Adrenal gland (tissue), 12 donors: ENCODE results near the gene UCP1. TPM values are rescaled to one million over a fixed set of nuclear protein-coding genes. Genes with fewer than 3 reads are reported as not detected.

Source experiments
- DNase-seq, 7 donors: peaks; one replicate each; pipeline ENCODE4 v3.0.0-alpha.2; 2019 to 2020
- H3K27ac ChIP-seq, 5 donors: fragments of 200-600 bp; sonication (generic) in 4 of 5; 1 replicate in 3 of 5; 2 replicates in 2 of 5; pipeline versions ENCODE4 v1.5.1 to v1.8.0; 2016 to 2020; ENCODE audit warnings: mild to moderate bottlenecking in 1 of 5
- H3K27me3 ChIP-seq: fragments of 200-600 bp; 2 replicates; pipeline ENCODE4 v1.8.0; 2021
- H3K36me3 ChIP-seq, 2 donors: fragments of 200-600 bp; replicated peaks in 1 of 2; 1 replicate in 1 of 2; 2 replicates in 1 of 2; pipeline versions ENCODE4 v1.5.1 to v1.8.0; 2018 to 2022
- H3K4me1 ChIP-seq, 2 donors: fragments of 200-600 bp; replicated peaks in 1 of 2; 1 replicate in 1 of 2; 2 replicates in 1 of 2; pipeline versions ENCODE4 v1.5.1 to v1.8.0; 2018 to 2021
- H3K4me3 ChIP-seq, 4 donors: fragments of 200-600 bp; sonication (generic) in 3 of 4; one replicate each; pipeline ENCODE4 v1.5.1; 2016 to 2018
- H3K9me3 ChIP-seq, 3 donors: fragments of 200-600 bp; sonication (generic) in 1 of 3; replicated peaks in 1 of 3; 1 replicate in 2 of 3; 2 replicates in 1 of 3; pipeline versions ENCODE4 v1.5.1 to v1.8.0; 2016 to 2021
- CTCF ChIP-seq, 6 experiments: fragments of 450-650 bp in 4 of 6; fragments of 200-600 bp in 2 of 6; sonication (generic) in 1 of 6; IDR thresholded peaks; 1 replicate in 5 of 6; 2 replicates in 1 of 6; pipeline versions ENCODE4 v1.5.1 to v1.8.0; 2016 to 2021; ENCODE audit warnings: antibody characterized with exemption in 6 of 6, mild to moderate bottlenecking in 2 of 6, moderate library complexity in 1 of 6
- POLR2A ChIP-seq, 2 donors: fragments of 450-650 bp; IDR thresholded peaks; one replicate each; pipeline ENCODE4 v1.6.1; 2017; ENCODE audit warnings: antibody characterized with exemption in 2 of 2, mild to moderate bottlenecking in 2 of 2, moderate library complexity in 1 of 2
- WGBS, 4 donors: extraction: QIAGEN DNeasy Blood & Tissue Kit in 2 of 4; methylation state at CpG; one replicate each; pipeline versions ENCODE4 v1.1.5 to v1.1.7; 2013 to 2017; 5-methylcytosine and 5-hydroxymethylcytosine counted together
- intact Hi-C, 2 donors: fragments of 100-400 bp; cut with DNase I; formaldehyde crosslinking; loops; one replicate each; pipeline versions ENCODE4 v1.14.1 to v1.15.0; 2022 to 2023
- polyA plus RNA-seq, 3 donors: library from polyadenylated mRNA; stranded (reverse); fragments of 200-250 nt in 2 of 3; fragments of 350-450 nt in 1 of 3; fragmentation: Illumina TruSeq in 1 of 3; extraction: RNeasy Lipid Tissue Mini Kit (QIAGEN cat#74804) in 1 of 3; gene quantifications; one replicate each; pipeline ENCODE4 v1.2.3, GENCODE V29; 2013 to 2014
- total RNA-seq, 9 donors: library from RNA; depleted of rRNA in 4 of 9; stranded (reverse); fragments of >200 nt in 4 of 9; fragments of 120-200 nt in 1 of 9; fragmentation: NEBNext Ultra II Directional in 1 of 9; extraction: Animal tissue kit (Norgen Biotek cat#: 25700) in 1 of 9; gene quantifications; one replicate each; pipeline versions ENCODE4 v1.1.0 to v1.2.4, GENCODE V29; 2013 to 2023
- donor health status: healthy with polysubstance abuse.
- donor health status: Bipolar disorder and iron deficiency.
- donor health status: DM: yes; HTN: yes; CAD: no.
- donor health status: DM: no; HTN: no; CAD: no.
- donor health status: DM: no; HTN: no; CAD: no.
- donor health status: DM: yes; HTN: yes; CAD: no.

Gene UCP1
- total and polyA plus RNA-seq, 12 donors = 0.16 to 1.3 TPM; not detected in 10

GRCh38 chr4:140584439-140584838 lies 15.7 kb upstream of the UCP1 start:
- no peak for DNase-seq
- TF ChIP-seq POLR2A (IDR thresholded peaks at IDR 0.05) (no peak), CTCF (IDR thresholded peaks at IDR 0.05) (no peak)
- Histone ChIP-seq H3K27me3 (peaks cover 13% of the 10 kb centered on the region), H3K27ac (no peak overlapping the region), H3K9me3 (no peaks in the 10 kb centered on the region), H3K4me1 (no peaks in the 10 kb centered on the region), H3K4me3 (no peak overlapping the region), H3K36me3 (no peaks in the 10 kb centered on the region)
- intact Hi-C loops = no loop called here
- WGBS, 4 donors = 40 to 64% (median 58%) methylated on average over 1 of the region's 1 CpG

GRCh38 chr4:140581078-140581477 lies 12.3 kb upstream of the UCP1 start:
- intact Hi-C loops = no loop called here
- WGBS, 4 donors = 36 to 55% (median 42%) methylated on average over 3 of the region's 3 CpGs
- Histone ChIP-seq H3K27me3 (peaks cover 13% of the 10 kb centered on the region), H3K36me3 (no peaks in the 10 kb centered on the region), H3K9me3 (no peaks in the 10 kb centered on the region), H3K27ac (no peak overlapping the region), H3K4me3 (no peak overlapping the region), H3K4me1 (no peaks in the 10 kb centered on the region)
- TF ChIP-seq CTCF (IDR thresholded peaks at IDR 0.05) = no peak
- TF ChIP-seq POLR2A (IDR thresholded peaks at IDR 0.05) = no peak
- no peak for DNase-seq

- Histone ChIP-seq H3K36me3 (no peaks in the 10 kb centered on the region), H3K27ac (no peak overlapping the region), H3K9me3 (no peaks in the 10 kb centered on the region), H3K4me3 (no peak overlapping the region), H3K27me3 (peaks cover 13% of the 10 kb centered on the region), H3K4me1 (no peaks in the 10 kb centered on the region)
- intact Hi-C loops = no loop called here
- 13 to 17% (median 16%) methylated on average over 27 of the region's 27 CpGs for WGBS, 4 donors
- no peak for TF ChIP-seq POLR2A (IDR thresholded peaks at IDR 0.05)
- TF ChIP-seq CTCF (IDR thresholded peaks at IDR 0.05) = no peak
- no peak for DNase-seq
These were observed 10.5 kb upstream of the UCP1 start for GRCh38 chr4:140579278-140579677.

- no peak for DNase-seq
- H3K4me1 ChIP-seq = no peaks in the 10 kb centered on the region
- TF ChIP-seq CTCF (IDR thresholded peaks at IDR 0.05) (no peak), POLR2A (IDR thresholded peaks at IDR 0.05) (no peak)
- 67 to 82% (median 73%) methylated on average over 4 of the region's 4 CpGs for WGBS, 4 donors
- H3K9me3 ChIP-seq = no peaks in the 10 kb centered on the region
- no peaks in the 10 kb centered on the region for H3K36me3 ChIP-seq
- no peak overlapping the region for H3K27ac ChIP-seq
- peaks cover 16% of the 10 kb centered on the region for H3K27me3 ChIP-seq
- intact Hi-C loops = no loop called here
- H3K4me3 ChIP-seq = no peak overlapping the region
These were observed 6.7 kb upstream of the UCP1 start for GRCh38 chr4:140575489-140575888.
